Measurements from ENCODE around the gene GALNT9. TPM values are rescaled to one million over a fixed set of nuclear protein-coding genes. Genes with fewer than 3 reads are reported as not detected.
"Not testable (repeated sequence)": the region's sequence is repeated elsewhere in the genome, so short reads cannot be mapped to it uniquely, and the experiment has no call there.

GALNT9 gene
- total RNA-seq, 1 experiment from 2014 or later = not detected

GRCh38 chr12:132265822-132266221 lies 63.6 kb downstream of the GALNT9 start:
- in situ Hi-C loops (cut with HindIII; ENCODE audit: low pct_unique_long_range_greater_than_20kb, low sequenced_read_pairs) = not testable (repeated sequence)

GRCh38 chr12:132265056-132265800 lies 64.2 kb downstream of the GALNT9 start:
- in situ Hi-C loops (cut with HindIII; ENCODE audit: low pct_unique_long_range_greater_than_20kb, low sequenced_read_pairs) = no loop called here
- DNase-seq (ENCODE audit: low read depth, low spot score) = no peak

More at GRCh38 chr12:132265822-132266221, 63.6 kb downstream of the GALNT9 start:
- DNase-seq (ENCODE audit: low read depth, low spot score) = not testable (repeated sequence)

- DNase-seq (ENCODE audit: low read depth, low spot score) = no peak
- in situ Hi-C loops (cut with HindIII; ENCODE audit: low pct_unique_long_range_greater_than_20kb, low sequenced_read_pairs) = no loop called here
Measured at GRCh38 chr12:132264086-132265010, 65.0 kb downstream of the GALNT9 start.

- DNase-seq (ENCODE audit: low read depth, low spot score) = no peak
- in situ Hi-C loops (cut with HindIII; ENCODE audit: low pct_unique_long_range_greater_than_20kb, low sequenced_read_pairs) = no loop called here
Measured at GRCh38 chr12:132263451-132264049, 65.8 kb downstream of the GALNT9 start.

GRCh38 chr12:132263061-132263360 lies 66.4 kb downstream of the GALNT9 start:
- in situ Hi-C loops (cut with HindIII; ENCODE audit: low pct_unique_long_range_greater_than_20kb, low sequenced_read_pairs) = no loop called here

GRCh38 chr12:132262256-132263060 lies 66.9 kb downstream of the GALNT9 start:
- DNase-seq (ENCODE audit: low read depth, low spot score) = no peak
- in situ Hi-C loops (cut with HindIII; ENCODE audit: low pct_unique_long_range_greater_than_20kb, low sequenced_read_pairs) = no loop called here

More at GRCh38 chr12:132263061-132263360, 66.4 kb downstream of the GALNT9 start:
- DNase-seq (ENCODE audit: low read depth, low spot score) = no peak

- in situ Hi-C loops (cut with HindIII; ENCODE audit: low pct_unique_long_range_greater_than_20kb, low sequenced_read_pairs) = no loop called here
- no peak for DNase-seq (ENCODE audit: low read depth, low spot score)
Measured at GRCh38 chr12:132261328-132262138, 67.9 kb downstream of the GALNT9 start.

GRCh38 chr12:132260721-132261120 lies 68.7 kb downstream of the GALNT9 start:
- DNase-seq (ENCODE audit: low read depth, low spot score) = no peak
- in situ Hi-C loops (cut with HindIII; ENCODE audit: low pct_unique_long_range_greater_than_20kb, low sequenced_read_pairs) = no loop called here

GRCh38 chr12:132259872-132260695 lies 69.3 kb downstream of the GALNT9 start:
- DNase-seq (ENCODE audit: low read depth, low spot score) = no peak
- in situ Hi-C loops (cut with HindIII; ENCODE audit: low pct_unique_long_range_greater_than_20kb, low sequenced_read_pairs) = no loop called here

- no peak for DNase-seq (ENCODE audit: low read depth, low spot score)
- in situ Hi-C loops (cut with HindIII; ENCODE audit: low pct_unique_long_range_greater_than_20kb, low sequenced_read_pairs) = no loop called here
Measured at GRCh38 chr12:132259364-132259871, 70.0 kb downstream of the GALNT9 start.

GRCh38 chr12:132258543-132258942 lies 70.8 kb downstream of the GALNT9 start:
- in situ Hi-C loops (cut with HindIII; ENCODE audit: low pct_unique_long_range_greater_than_20kb, low sequenced_read_pairs) = no loop called here
- no peak for DNase-seq (ENCODE audit: low read depth, low spot score)

GRCh38 chr12:132257955-132258490 lies 71.4 kb downstream of the GALNT9 start:
- in situ Hi-C loops (cut with HindIII; ENCODE audit: low pct_unique_long_range_greater_than_20kb, low sequenced_read_pairs) = no loop called here
- no peak for DNase-seq (ENCODE audit: low read depth, low spot score)

GRCh38 chr12:132257206-132257954 lies 72.0 kb downstream of the GALNT9 start:
- in situ Hi-C loops (cut with HindIII; ENCODE audit: low pct_unique_long_range_greater_than_20kb, low sequenced_read_pairs) = no loop called here
- no peak for DNase-seq (ENCODE audit: low read depth, low spot score)

- no peak for DNase-seq (ENCODE audit: low read depth, low spot score)
- in situ Hi-C loops (cut with HindIII; ENCODE audit: low pct_unique_long_range_greater_than_20kb, low sequenced_read_pairs) = no loop called here
Measured at GRCh38 chr12:132256646-132257045, 72.7 kb downstream of the GALNT9 start.

- no peak for DNase-seq (ENCODE audit: low read depth, low spot score)
- in situ Hi-C loops (cut with HindIII; ENCODE audit: low pct_unique_long_range_greater_than_20kb, low sequenced_read_pairs) = no loop called here
Measured at GRCh38 chr12:132255642-132256041, 73.7 kb downstream of the GALNT9 start.

Data from SK-MEL-5 (cell line).